GM12801 (cell line): ENCODE data around the gene UBR4.

Experiments used
- TF ChIP-seq, protein P1 (sequence below): IDR thresholded peaks from one replicate; pipeline ENCODE4 v1.5.1; 2011; ENCODE audit warnings: control low read depth; ENCODE audit not compliant: insufficient read length; ENCODE audit errors: extremely low read depth

The UBR4 gene

GRCh38 chr1:19210772-19211549 lies 895 bp upstream of the UBR4 start:
- TF ChIP-seq, protein P1, sequence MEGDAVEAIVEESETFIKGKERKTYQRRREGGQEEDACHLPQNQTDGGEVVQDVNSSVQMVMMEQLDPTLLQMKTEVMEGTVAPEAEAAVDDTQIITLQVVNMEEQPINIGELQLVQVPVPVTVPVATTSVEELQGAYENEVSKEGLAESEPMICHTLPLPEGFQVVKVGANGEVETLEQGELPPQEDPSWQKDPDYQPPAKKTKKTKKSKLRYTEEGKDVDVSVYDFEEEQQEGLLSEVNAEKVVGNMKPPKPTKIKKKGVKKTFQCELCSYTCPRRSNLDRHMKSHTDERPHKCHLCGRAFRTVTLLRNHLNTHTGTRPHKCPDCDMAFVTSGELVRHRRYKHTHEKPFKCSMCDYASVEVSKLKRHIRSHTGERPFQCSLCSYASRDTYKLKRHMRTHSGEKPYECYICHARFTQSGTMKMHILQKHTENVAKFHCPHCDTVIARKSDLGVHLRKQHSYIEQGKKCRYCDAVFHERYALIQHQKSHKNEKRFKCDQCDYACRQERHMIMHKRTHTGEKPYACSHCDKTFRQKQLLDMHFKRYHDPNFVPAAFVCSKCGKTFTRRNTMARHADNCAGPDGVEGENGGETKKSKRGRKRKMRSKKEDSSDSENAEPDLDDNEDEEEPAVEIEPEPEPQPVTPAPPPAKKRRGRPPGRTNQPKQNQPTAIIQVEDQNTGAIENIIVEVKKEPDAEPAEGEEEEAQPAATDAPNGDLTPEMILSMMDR: no peak

DNA sequence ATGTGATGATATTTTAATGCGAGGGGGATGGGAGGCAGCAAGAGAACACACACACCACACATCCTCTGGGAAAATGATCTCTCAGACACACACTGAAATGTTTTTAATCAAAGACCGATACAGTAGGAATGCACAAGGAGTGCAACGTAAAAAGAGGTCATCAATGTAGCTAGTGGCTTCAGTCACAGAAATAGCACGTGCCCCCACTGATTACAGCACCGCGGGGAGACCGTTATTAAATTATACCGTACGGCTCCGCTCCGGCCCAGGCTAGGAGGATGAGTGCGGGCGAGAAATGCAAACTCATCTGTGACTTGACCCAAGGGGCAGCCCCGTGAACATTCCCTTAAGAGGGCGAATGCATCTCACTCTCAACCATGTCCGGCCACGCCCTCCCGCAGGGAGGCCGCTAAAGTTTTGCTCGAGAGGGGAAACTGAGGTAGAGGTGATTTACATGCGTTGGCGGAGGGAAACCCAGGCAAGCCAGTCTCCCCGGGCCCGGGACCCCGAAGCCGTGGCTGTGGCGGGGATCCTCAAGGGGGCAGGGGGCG lies 552 bp downstream of the UBR4 start:
- TF ChIP-seq, protein P1: no peak

- TF ChIP-seq, protein P1: no peak
Observed at GRCh38 chr1:19208710-19209438, 1.2 kb downstream of the UBR4 start.

- TF ChIP-seq, protein P1: no peak
Observed at GRCh38 chr1:19206947-19207346, 3.1 kb downstream of the UBR4 start.

GRCh38 chr1:19205845-19206244 lies 4.2 kb downstream of the UBR4 start:
- TF ChIP-seq, protein P1: no peak

- TF ChIP-seq, protein P1: no peak
Observed at GRCh38 chr1:19205403-19205802, 4.7 kb downstream of the UBR4 start.

GRCh38 chr1:19204446-19205266 lies 5.4 kb downstream of the UBR4 start:
- TF ChIP-seq, protein P1: no peak
